Retinal pigment epithelial cell (primary cell): ENCODE data around the gene IRF2BP1.

Experiments
- DNase-seq: peaks from one replicate; pipeline ENCODE4 v3.0.0-alpha.2; 2010; ENCODE audit warnings: low read depth
- H3K4me3 ChIP-seq: 2 replicates; pipeline ENCODE4 v1.5.1; 2011; ENCODE audit warnings: mild to moderate bottlenecking, low read length, control low read depth, moderate library complexity
- CTCF ChIP-seq: conservative IDR thresholded peaks from 2 replicates; pipeline ENCODE4 v1.5.1; 2011; ENCODE audit warnings: low read depth, low read length, control low read depth, inconsistent platforms

The IRF2BP1 gene

GRCh38 chr19:45902651-45903625 is 17.0 kb upstream of the IRF2BP1 start:
- no peak for TF ChIP-seq CTCF
- H3K4me3 ChIP-seq, result peak overlapping the region; percentile 83
- DNase-seq, result peak; percentile 76

GRCh38 chr19:45901912-45902650 is 16.1 kb upstream of the IRF2BP1 start, which contains the start of gene MYPOP:
TSS of gene MYPOP (minus strand) at chr19:45902613. CDS start at chr19:45901773, 840 bp downstream.
- no peak for DNase-seq
- TF ChIP-seq CTCF, result no peak
- peak within 1 kb of the TSS; percentile 83 for H3K4me3 ChIP-seq

- no peak for DNase-seq
- H3K4me3 ChIP-seq, result peak overlapping the region; percentile 37
These were observed 15.5 kb upstream of the IRF2BP1 start for GRCh38 chr19:45901432-45901911.

GRCh38 chr19:45900738-45901431 is 14.9 kb upstream of the IRF2BP1 start:
- no peak for TF ChIP-seq CTCF
- peak overlapping the region; percentile 37 for H3K4me3 ChIP-seq
- DNase-seq, result no peak

More at GRCh38 chr19:45901432-45901911, 15.5 kb upstream of the IRF2BP1 start:
- no peak for TF ChIP-seq CTCF

GRCh38 chr19:45899919-45900589 is 14.1 kb upstream of the IRF2BP1 start:
- no peak for DNase-seq
- TF ChIP-seq CTCF, result no peak
- no peak overlapping the region for H3K4me3 ChIP-seq

- TF ChIP-seq CTCF, result no peak
- no peak overlapping the region for H3K4me3 ChIP-seq
- no peak for DNase-seq
These were observed 13.3 kb upstream of the IRF2BP1 start for GRCh38 chr19:45899253-45899652.
